GM12878 (cell line): ENCODE measurements around the gene EDARADD. TPM values are rescaled to one million over a fixed set of nuclear protein-coding genes. Genes with fewer than 3 reads are reported as not detected.

Experiments
- ATAC-seq: fragments of 200-7000 bp; cut with Tn5 transposase; 3 replicates; pipeline ENCODE4 v1.9.1; 2020; ENCODE audit warnings: mild to moderate bottlenecking, moderate library complexity
- BruUV-seq: library from RNA; stranded (reverse); fragments of 400-500 nt; replicated peaks from 2 replicates; lab custom pipeline; 2021; lab: Mats Ljungman, UMichigan
- CTCF ChIA-PET: fragments of 300-600 bp; sonication (Branson Sonifier 250); formaldehyde crosslinking; extraction: SDS; loops from one replicate; lab custom pipeline; 2021; ENCODE audit warnings: inconsistent platforms; lab: Yijun Ruan, JAX
- POLR2A ChIA-PET: fragments of 350-600 bp; formaldehyde crosslinking; extraction: SDS; loops from one replicate; lab custom pipeline; 2021; ENCODE audit warnings: inconsistent platforms; lab: Charles Lee
- RAD21 ChIA-PET: fragments of 300-600 bp; sonication (Branson Sonifier 250); formaldehyde crosslinking; loops from one replicate; lab custom pipeline; 2023; ENCODE audit warnings: antibody characterized with exemption; ENCODE audit not compliant: unreplicated experiment; lab: Charles Lee
- SMC1A ChIA-PET: fragments of 300-600 bp; sonication (Branson Sonifier 250); formaldehyde crosslinking; loops from one replicate; lab custom pipeline; 2023; ENCODE audit not compliant: unreplicated experiment, uncharacterized antibody; lab: Charles Lee
- DNase-seq: peaks from one replicate; pipeline ENCODE4 v3.0.0-alpha.2; 2011; ENCODE audit warnings: low read depth, low spot score
- FAIRE-seq: peaks from 3 replicates; lab custom pipeline; 2011; peaks lifted over from hg19 to GRCh38; lab: Jason Lieb, UNC
- H2AFZ ChIP-seq: 2 replicates; pipeline ENCODE4 v1.6.0; 2011; ENCODE audit warnings: low read depth, low read length, control low read depth; ENCODE audit not compliant: control insufficient read depth
- H3K27ac ChIP-seq: 2 replicates; pipeline ENCODE4 v1.5.1; 2011; ENCODE audit warnings: control low read depth; ENCODE audit not compliant: control insufficient read depth, insufficient read depth
- H3K27me3 ChIP-seq, 2 experiments: replicated peaks in 1 of 2; 2 replicates each; pipeline versions ENCODE4 v1.6.0 to v1.6.1; 2011; ENCODE audit warnings: low read length in 1 of 2; ENCODE audit not compliant: control insufficient read depth in 2 of 2, insufficient read depth in 2 of 2
- H3K36me3 ChIP-seq, 2 experiments: 2 replicates each; pipeline ENCODE4 v1.5.1; 2011; ENCODE audit warnings: low read length in 1 of 2; ENCODE audit not compliant: control insufficient read depth in 2 of 2, insufficient read depth in 2 of 2
- H3K4me1 ChIP-seq: 2 replicates; pipeline ENCODE4 v1.6.1; 2011; ENCODE audit warnings: mild to moderate bottlenecking, low read length, moderate library complexity, mixed read lengths; ENCODE audit not compliant: control insufficient read depth, insufficient read depth
- H3K4me2 ChIP-seq: 2 replicates; pipeline ENCODE4 v1.6.0; 2011; ENCODE audit warnings: control low read depth; ENCODE audit not compliant: control insufficient read depth, insufficient read depth
- H3K4me3 ChIP-seq: fragments of 200-600 bp; sonication (generic); 2 replicates; pipeline ENCODE4 v1.5.1; 2016
- H3K79me2 ChIP-seq: 2 replicates; pipeline ENCODE4 v1.6.0; 2011; ENCODE audit warnings: low read length; ENCODE audit not compliant: control insufficient read depth, insufficient read depth
- H3K9ac ChIP-seq: 2 replicates; pipeline ENCODE4 v1.8.0; 2011; ENCODE audit warnings: low read length, control low read depth, mixed read lengths; ENCODE audit not compliant: control insufficient read depth, insufficient read depth
- H3K9me3 ChIP-seq: replicated peaks from 3 replicates; pipeline ENCODE4 v1.5.1; 2011; ENCODE audit warnings: mild to moderate bottlenecking, low read length; ENCODE audit not compliant: control insufficient read depth, insufficient read depth
- H4K20me1 ChIP-seq: 2 replicates; pipeline ENCODE4 v1.6.0; 2011; ENCODE audit not compliant: control insufficient read depth, insufficient read depth
- CBX3 ChIP-seq: fragments of 200-600 bp; sonication (generic); IDR thresholded peaks from 2 replicates; pipeline ENCODE4 v1.6.1; 2016; ENCODE audit warnings: low read depth, borderline replicate concordance
- CBX5 ChIP-seq: sonication (generic); IDR thresholded peaks from 2 replicates; pipeline ENCODE4 v1.6.1; 2016; ENCODE audit warnings: low read depth, moderate library complexity, mild to moderate bottlenecking, inconsistent platforms
- CHD1 ChIP-seq: IDR thresholded peaks from 2 replicates; pipeline ENCODE4 v1.6.1; 2012; ENCODE audit warnings: low read depth, low read length, improper control_type of control experiment
- IKZF1 ChIP-seq: fragments of 450-650 bp; conservative IDR thresholded peaks from 2 replicates; pipeline ENCODE4 v1.6.1; 2017; ENCODE audit warnings: antibody characterized with exemption, mild to moderate bottlenecking
- JUNB ChIP-seq: IDR thresholded peaks from 2 replicates; pipeline ENCODE4 v1.6.1; 2016; ENCODE audit warnings: antibody characterized with exemption, mild to moderate bottlenecking
- MTA2 ChIP-seq: fragments of 450-650 bp; IDR thresholded peaks from 2 replicates; pipeline ENCODE4 v1.6.1; 2016; ENCODE audit warnings: low read depth, mild to moderate bottlenecking, moderate library complexity
- NBN ChIP-seq: fragments of 450-650 bp; IDR thresholded peaks from 2 replicates; pipeline ENCODE4 v1.6.1; 2016
- NFIC ChIP-seq: IDR thresholded peaks from 2 replicates; pipeline ENCODE4 v1.6.1; 2012; ENCODE audit warnings: low read depth, mild to moderate bottlenecking, inconsistent platforms, low read length, moderate library complexity
- SMARCA5 ChIP-seq: fragments of 450-650 bp; IDR thresholded peaks from 2 replicates; pipeline ENCODE4 v1.6.1; 2017; ENCODE audit warnings: mild to moderate bottlenecking
- WRNIP1 ChIP-seq: IDR thresholded peaks from 2 replicates; pipeline ENCODE4 v1.6.1; 2011; ENCODE audit warnings: low read depth, low read length, improper control_type of control experiment, borderline replicate concordance
- ZBTB11 ChIP-seq: fragments of 450-650 bp; formaldehyde crosslinking; IDR thresholded peaks from 2 replicates; pipeline ENCODE4 v1.5.0; 2022; ENCODE audit warnings: mild to moderate bottlenecking, missing genetic modification characterization
- ZNF207 ChIP-seq: fragments of 450-650 bp; IDR thresholded peaks from 2 replicates; pipeline ENCODE4 v1.6.1; 2014; ENCODE audit warnings: antibody characterized with exemption, mild to moderate bottlenecking, borderline replicate concordance
- ZNF217 ChIP-seq: fragments of 450-650 bp; IDR thresholded peaks from 2 replicates; pipeline ENCODE4 v1.6.1; 2017; ENCODE audit warnings: antibody characterized with exemption, mild to moderate bottlenecking
- ZNF24 ChIP-seq: fragments of 450-650 bp; IDR thresholded peaks from 2 replicates; pipeline ENCODE4 v1.6.1; 2017; ENCODE audit warnings: antibody characterized with exemption, mild to moderate bottlenecking
- ZNF274 ChIP-seq: IDR thresholded peaks from one replicate; pipeline ENCODE4 v1.8.0; 2011; ENCODE audit not compliant: insufficient read length, insufficient read depth
- ZSCAN29 ChIP-seq: fragments of 450-650 bp; IDR thresholded peaks from 2 replicates; pipeline ENCODE4 v1.6.1; 2017; ENCODE audit warnings: mild to moderate bottlenecking, moderate library complexity
- WGBS: methylation state at CpG from one replicate; pipeline ENCODE4 v1.1.6; 2016; ENCODE audit warnings: low lambda C conversion rate; ENCODE audit not compliant: insufficient replicate concordance, insufficient coverage; ENCODE audit errors: missing lambda C conversion rate; 5-methylcytosine and 5-hydroxymethylcytosine counted together
- in situ Hi-C: fragments of 300-500 bp; cut with MboI; formaldehyde crosslinking; loops from 9 replicates; pipeline ENCODE4 v1.14.3; 2018; ENCODE audit warnings: mixed read lengths
- intact Hi-C: fragments of 100-400 bp; cut with micrococcal nuclease; formaldehyde crosslinking; loops from one replicate; pipeline ENCODE4 v1.14.2; 2022; ENCODE audit not compliant: unreplicated experiment
- polyA plus RNA-seq, 11 experiments: library from polyadenylated mRNA; depleted of rRNA in 4 of 11; unstranded in 6 of 11; stranded (reverse) in 5 of 11; fragments of >200 nt; fragmentation: Nextera tagmentation in 4 of 11; fragmentation: Illumina TruSeq in 1 of 11; extraction: Ambion mirVana in 4 of 11; extraction: Trizol in 1 of 11; gene quantifications; 1 replicate in 1 of 11; 2 replicates in 10 of 11; pipeline versions ENCODE4 v1.2.1 to v1.2.3, GENCODE V29; 2011 to 2016; ENCODE audit warnings: inconsistent platforms in 2 of 11, missing spikeins in 2 of 11, low read depth in 1 of 11
- total RNA-seq, 4 experiments: library from RNA; depleted of rRNA in 3 of 4; stranded (reverse); fragments of >200 nt in 3 of 4; fragmentation: Illumina TruSeq in 1 of 4; extraction: Trizol in 1 of 4; gene quantifications; 2 replicates each; pipeline versions ENCODE4 v1.2.1 to v1.2.3, GENCODE V29; 2013 to 2021
- TF ChIP-seq, protein P1 (sequence below): IDR thresholded peaks from 2 replicates; pipeline ENCODE4 v1.6.1; 2012; ENCODE audit warnings: low read depth, low read length, improper control_type of control experiment
- TF ChIP-seq, protein P2 (sequence below): fragments of 450-650 bp; IDR thresholded peaks from 2 replicates; pipeline ENCODE4 v1.6.1; 2017; ENCODE audit warnings: mild to moderate bottlenecking, low read depth, inconsistent platforms; ENCODE audit not compliant: poor library complexity, severe bottlenecking
- TF ChIP-seq, protein P3 (sequence below): IDR thresholded peaks from 2 replicates; pipeline ENCODE4 v1.6.1; 2011; ENCODE audit warnings: borderline replicate concordance, low read depth, mild to moderate bottlenecking, moderate library complexity, mixed read lengths, low read length; ENCODE audit not compliant: insufficient read depth; ENCODE audit errors: extremely low read length

Gene EDARADD
- total and polyA plus RNA-seq, 10 of the 15 experiments (the other 5 are each of a cell fraction or from before 2014, with no cell fraction given): 0.58 to 6.1 (median 4.7) TPM

DNA sequence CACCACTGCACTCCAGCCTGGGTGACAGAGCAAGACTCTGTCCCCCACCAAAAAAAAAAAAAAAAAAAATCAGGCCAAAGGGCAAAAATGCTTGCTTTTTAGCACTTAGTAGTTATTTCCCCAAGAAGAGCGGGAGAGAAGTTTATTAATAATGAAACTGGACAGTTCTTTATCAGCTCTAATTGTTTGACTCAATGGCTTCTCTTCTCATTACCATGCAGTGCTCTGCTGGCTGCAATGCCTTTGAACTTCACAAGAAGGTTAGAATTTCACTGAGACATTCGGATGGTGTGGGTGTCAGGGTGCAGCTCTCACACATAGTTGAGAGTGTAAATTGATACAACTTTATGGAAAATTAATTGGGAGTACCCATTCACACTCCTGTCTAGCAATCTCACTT lies 63.7 kb downstream of the EDARADD start:
- no TSS peak for BruUV-seq
- Histone ChIP-seq H3K27me3 (no peaks in the 10 kb centered on the region; a peak in 1 of 4 replicates), H3K27ac (no peak overlapping the region), H3K4me2 (peak overlapping the region; percentile 55; the same call in 1 of the 2 replicates), H3K4me3 (no peak overlapping the region), H2AFZ (no peak overlapping the region), H3K36me3 (no peaks in the 10 kb centered on the region), H3K4me1 (peaks cover 16% of the 10 kb centered on the region), H3K9ac (no peak overlapping the region), H3K79me2 (no peaks in the 10 kb centered on the region), H4K20me1 (no peaks in the 10 kb centered on the region), H3K9me3 (no peaks in the 10 kb centered on the region; the same call in 2 of the 3 replicates)
- peak; percentile 90 for ATAC-seq
- RAD21 ChIA-PET: interaction anchor here (0.7 to 1.8 kb wide), 7 partner anchors 8 to 173 kb away, joined by 3 to 7 read pairs (median 4); no protein-coding TSS in a partner anchor
- in situ Hi-C loops: no loop called here
- FAIRE-seq: no peak
- DNase-seq: peak; percentile 50
- CTCF ChIA-PET: interaction anchor here (0.7 kb wide), 1 partner anchor 28 kb away, joined by 3 read pairs; no protein-coding TSS in a partner anchor
- 3% methylated on average over 2 of the region's 2 CpGs for WGBS
- SMC1A ChIA-PET: interaction anchor here (0.6 to 1.4 kb wide), 8 partner anchors 9 to 832 kb away, joined by 3 to 6 read pairs (median 4); no protein-coding TSS in a partner anchor
- intact Hi-C loops: no loop called here
- POLR2A ChIA-PET: interaction anchor here (0.7 to 1.1 kb wide), 4 partner anchors 9 to 1506 kb away, joined by 3 to 5 read pairs (median 3); no protein-coding TSS in a partner anchor
- TF ChIP-seq ZSCAN29 (0 out of 2 replicates have a peak, but pooled peaks have one; percentile 56), ZBTB11 (no peak), ZNF274 (no peak), NFIC (no peak), CHD1 (no peak), JUNB (peak; percentile 68), CBX5 (no peak), ZNF217 (0 out of 2 replicates have a peak, but pooled peaks have one; percentile 16), IKZF1 (peak; percentile 53), NBN (0 out of 2 replicates have a peak, but pooled peaks have one; percentile 26), SMARCA5 (no peak), WRNIP1 (no peak), ZNF207 (no peak), ZNF24 (peak; percentile 59), MTA2 (peak; percentile 91), CBX3 (no peak)
- TF ChIP-seq, protein P1, sequence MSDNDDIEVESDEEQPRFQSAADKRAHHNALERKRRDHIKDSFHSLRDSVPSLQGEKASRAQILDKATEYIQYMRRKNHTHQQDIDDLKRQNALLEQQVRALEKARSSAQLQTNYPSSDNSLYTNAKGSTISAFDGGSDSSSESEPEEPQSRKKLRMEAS: no peak
- TF ChIP-seq, protein P2, sequence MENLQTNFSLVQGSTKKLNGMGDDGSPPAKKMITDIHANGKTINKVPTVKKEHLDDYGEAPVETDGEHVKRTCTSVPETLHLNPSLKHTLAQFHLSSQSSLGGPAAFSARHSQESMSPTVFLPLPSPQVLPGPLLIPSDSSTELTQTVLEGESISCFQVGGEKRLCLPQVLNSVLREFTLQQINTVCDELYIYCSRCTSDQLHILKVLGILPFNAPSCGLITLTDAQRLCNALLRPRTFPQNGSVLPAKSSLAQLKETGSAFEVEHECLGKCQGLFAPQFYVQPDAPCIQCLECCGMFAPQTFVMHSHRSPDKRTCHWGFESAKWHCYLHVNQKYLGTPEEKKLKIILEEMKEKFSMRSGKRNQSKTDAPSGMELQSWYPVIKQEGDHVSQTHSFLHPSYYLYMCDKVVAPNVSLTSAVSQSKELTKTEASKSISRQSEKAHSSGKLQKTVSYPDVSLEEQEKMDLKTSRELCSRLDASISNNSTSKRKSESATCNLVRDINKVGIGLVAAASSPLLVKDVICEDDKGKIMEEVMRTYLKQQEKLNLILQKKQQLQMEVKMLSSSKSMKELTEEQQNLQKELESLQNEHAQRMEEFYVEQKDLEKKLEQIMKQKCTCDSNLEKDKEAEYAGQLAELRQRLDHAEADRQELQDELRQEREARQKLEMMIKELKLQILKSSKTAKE: peak; percentile 51
- TF ChIP-seq, protein P3, sequence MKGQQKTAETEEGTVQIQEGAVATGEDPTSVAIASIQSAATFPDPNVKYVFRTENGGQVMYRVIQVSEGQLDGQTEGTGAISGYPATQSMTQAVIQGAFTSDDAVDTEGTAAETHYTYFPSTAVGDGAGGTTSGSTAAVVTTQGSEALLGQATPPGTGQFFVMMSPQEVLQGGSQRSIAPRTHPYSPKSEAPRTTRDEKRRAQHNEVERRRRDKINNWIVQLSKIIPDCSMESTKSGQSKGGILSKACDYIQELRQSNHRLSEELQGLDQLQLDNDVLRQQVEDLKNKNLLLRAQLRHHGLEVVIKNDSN: no peak
